NCI-H82 (cell line): ENCODE results near the gene ADAMTS17.

Experiments
- DNase-seq: peaks from one replicate; lab custom pipeline; 2025; lab: John Stamatoyannopoulos, UW

Gene ADAMTS17

DNA sequence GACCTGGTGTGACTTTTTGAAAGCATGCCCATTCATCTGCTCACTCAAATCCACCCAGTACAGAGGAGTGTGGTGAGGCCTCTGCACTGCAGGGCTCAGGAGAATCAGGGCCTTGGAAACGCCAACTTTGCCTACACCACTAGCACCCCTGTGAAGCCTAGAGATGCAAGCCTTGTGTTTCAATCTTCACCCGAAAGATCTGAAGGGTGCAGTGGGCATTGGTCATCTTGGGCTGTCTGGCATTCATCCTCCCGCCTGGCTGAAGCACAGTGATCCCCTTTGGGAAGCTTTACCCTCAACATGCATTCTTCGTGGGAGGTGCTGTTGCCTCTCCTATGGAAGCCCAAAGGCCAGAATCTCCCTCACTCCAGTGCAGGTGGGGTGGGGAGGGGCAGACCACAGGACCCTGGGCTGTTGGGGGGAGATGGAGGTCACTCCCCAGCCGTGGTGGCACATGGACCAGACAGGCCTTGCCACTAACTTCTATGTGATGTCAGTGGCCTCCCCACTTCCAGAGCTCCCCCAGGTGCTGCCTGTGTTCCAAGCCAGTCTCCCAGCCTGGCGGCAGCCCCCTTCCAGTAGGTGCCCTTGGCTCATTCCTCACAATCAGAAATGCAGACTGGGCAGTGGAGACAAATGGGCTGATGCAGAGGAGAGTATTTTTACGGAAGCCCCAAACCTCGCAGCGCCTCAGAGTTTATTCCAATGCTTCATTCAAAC is 92.5 kb downstream of the ADAMTS17 start:
- DNase-seq: no peak

DNA sequence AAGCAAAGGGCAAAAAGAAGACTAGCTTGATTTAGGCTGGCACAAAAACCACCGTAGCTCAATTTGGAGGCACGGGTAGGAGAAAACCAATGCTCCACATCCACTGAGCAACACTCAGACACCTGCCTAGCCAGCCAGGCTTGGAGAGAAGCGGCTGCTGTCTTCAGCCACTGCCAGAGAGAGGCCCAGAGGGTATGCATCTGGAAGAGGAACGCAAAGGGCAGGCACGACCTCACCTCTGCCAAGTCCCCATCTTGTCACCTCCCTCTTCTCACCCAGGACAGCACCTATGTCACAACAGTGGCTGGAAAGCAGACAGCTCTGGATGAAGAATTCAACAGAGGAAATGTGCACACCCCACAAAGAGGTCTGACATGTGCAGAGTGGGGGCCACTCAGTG is 93.5 kb downstream of the ADAMTS17 start:
- DNase-seq: no peak

DNA sequence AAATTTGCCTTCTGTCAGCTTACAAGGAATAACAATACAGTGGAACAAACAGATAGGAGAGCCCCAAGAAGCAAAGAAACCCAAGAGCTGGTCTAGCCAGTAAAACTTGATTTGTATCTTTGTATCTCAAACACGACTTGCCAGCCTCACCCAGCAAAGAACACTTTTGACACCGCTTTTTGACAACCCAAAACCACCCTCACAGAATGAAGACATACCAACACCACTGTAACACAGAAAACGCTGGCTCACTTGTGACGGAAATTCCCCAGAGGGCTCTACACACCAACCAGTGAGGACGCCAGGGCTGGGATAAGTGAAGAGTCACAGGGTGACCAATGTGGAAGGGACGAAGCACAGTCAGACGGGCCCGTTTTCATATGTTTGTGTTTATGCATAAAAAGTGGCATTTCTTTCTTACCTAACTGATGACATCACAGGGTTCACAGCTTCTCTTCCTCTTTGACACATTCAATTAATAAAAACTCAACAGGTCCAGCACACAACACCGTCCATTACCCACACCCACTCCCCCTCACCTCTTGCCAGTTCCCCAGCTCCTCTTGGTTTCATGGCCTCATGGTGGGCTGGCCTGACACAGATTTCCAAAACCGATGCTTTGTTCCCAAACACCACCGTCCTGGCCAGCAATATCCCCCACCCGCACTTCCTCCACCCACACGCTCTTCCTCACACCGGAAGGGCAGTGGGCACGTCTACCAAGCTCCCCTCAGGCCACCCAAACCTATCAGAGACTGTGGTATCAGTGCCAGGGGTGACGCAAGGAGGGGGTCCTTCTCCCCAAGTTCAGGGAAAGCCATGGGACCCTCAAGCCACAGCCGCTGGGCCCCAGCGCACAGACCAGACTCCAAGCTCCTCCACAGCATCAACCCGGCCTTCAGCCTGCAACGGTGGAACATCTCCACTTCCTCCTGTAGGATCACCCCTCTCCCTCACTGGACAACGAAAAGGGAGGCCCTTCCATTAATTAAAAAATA is 94.2 kb downstream of the ADAMTS17 start:
- no peak for DNase-seq

DNA sequence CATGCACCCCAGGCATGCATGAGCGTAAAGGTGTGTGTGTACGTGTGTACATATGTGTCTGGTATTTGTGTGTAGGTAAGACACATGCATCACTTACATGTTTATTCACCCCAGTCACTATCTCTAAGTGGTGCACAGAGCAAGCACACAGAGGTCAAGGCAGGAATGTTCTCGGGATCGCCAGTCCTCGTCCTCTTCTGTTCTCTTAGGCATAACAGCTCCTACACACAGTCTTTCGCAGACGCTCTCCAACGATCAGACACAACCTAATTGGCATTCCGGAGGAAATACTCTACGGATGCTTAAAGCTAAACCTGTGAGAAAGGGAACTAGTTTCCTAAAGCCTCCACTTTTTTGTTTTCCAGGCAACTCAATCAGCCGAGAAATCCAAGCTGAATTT is 95.9 kb downstream of the ADAMTS17 start:
- DNase-seq: no peak

DNA sequence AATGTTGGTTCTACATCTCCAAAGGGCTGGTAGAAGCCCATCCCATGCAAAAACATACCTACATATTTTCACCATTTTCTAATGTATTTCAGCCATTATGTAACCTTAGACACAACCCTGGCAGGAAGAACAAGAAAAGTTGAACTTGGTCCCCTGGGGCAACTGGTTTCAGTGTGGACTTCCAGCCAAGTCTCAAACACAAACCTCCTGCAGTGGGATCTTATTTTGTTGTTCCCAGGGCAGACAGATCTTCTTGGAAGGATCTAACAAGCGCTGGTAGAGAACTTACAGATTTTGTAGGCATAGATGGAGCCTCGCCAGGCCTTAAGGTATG is 96.3 kb downstream of the ADAMTS17 start:
- DNase-seq: no peak

DNA sequence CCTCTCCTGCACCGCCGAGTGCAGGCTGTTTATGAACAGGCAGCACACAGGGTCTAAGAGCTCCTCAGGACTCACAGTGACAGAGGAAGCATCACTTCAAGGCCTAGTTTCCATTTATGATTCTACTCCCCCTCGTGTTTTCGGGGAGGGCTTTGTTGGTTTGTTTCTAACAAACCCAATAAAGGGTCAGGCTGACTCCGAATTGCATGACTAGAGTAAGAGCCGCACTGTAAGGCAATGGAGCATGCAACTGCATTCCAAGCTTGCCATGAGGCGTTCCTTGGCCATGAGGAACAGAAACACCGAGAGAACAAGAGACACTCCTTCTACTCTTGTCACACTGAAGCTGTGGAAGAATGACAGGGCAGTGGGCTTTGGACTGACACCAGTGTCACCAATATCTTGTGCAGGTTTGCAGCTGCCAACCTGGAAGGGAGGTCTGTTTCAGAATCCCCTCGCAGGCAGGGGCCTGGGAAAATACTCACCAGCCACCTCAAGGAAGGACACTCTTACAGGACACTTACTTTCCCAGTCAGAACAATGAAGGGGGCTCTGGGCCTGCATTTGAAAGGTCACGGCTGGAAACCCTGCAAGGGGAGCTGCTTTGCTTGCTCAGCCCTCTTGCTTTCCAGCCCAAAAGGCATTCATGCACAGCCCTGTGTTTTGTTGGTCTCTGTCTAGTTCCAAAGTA is 96.8 kb downstream of the ADAMTS17 start:
- no peak for DNase-seq

DNA sequence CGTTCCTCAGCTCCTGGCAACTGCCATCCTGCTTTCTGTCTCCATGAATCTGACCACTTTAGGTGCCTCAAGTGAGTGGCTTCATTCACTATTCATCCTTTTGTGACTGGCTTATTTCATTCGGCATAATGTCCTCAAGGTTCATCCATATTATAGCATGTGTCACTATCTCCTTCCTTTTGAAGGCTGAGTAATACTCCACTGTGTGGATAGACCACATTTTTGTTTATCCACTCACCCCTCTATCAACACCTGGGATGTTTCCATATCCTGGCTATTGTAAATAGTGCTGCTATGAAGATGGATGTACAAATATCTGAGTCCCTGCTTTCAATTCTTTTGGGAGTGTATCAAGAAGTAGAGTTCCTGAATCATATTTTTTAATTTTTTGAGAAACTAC is 98.8 kb downstream of the ADAMTS17 start:
- no peak for DNase-seq

DNA sequence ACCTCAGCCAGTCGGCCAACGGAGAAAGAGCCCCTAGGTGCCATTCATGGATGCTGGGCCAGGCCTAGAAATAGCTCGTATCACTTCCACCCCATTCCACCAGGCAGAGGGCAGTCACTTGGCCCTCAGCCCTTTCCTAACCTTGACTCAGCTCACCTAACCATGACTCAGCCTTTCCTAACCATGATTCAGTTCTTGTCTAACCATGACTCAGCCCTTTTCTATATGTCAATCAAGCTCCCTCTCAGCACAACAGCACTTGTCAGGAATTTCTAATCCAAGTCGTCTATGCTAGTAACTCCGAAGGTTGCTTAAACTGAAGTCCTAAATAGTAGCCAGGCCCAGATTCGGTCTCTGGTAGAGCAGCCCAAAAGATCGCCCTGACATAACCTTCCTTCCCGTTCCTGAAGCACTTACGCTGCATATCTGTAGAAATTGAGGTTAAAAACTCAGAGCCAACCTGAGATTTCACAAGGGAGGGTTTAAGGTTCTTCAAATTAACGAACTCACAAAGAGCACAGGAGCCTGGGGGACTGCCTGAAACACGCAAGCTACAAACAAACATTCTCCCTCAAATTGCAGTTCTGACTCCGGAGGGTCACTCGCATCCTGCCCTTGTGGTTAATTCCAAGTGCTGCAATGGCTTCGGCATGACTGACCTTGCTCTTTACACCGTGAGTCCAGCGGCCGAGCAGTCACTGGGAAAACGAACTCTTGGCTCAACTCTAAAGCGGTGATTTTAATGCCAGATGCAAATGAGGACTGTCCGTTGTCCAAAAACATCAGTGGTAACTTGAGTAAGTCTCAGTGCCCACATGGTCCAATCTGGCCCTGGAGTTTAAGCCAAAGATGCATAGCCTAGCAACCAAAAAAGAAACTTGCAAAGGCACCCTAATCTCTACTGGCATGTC is 99.9 kb downstream of the ADAMTS17 start:
- DNase-seq: peak; percentile 14

DNA sequence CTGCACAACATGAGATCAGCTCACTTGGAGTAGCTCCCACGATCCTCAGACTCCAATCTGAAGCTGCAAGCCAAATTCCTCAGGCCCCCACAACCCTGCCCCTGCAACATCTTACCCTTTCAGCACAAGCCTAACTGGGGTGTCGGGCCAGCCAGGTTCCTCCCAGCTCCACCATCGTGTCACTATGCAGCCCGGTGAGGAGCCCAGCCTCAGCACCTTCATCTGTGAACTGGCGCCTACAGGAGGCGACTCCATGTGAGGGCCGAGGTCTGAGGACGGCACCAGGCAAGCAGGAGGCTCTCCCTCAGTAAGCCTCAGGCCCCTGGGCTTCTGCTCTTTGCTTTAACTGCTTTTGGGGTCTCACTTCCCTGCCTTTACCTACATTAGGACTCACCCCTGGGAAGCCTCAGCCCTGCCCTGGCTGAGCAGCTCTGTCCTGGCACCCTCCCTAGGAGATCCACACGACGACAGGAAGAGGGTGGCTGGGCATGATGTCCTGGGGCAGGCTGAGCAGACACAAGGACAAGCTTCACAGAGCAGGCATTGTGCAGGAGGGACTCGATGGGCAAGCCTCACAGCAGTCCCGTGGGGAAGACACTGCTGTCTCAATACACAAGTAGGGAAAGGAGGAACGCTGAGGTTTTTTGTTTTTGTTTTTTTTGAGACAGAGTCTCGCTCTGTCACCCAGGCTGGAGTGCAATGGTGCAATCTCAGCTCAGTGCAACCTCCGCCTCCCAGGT is 104.6 kb downstream of the ADAMTS17 start:
- no peak for DNase-seq

DNA sequence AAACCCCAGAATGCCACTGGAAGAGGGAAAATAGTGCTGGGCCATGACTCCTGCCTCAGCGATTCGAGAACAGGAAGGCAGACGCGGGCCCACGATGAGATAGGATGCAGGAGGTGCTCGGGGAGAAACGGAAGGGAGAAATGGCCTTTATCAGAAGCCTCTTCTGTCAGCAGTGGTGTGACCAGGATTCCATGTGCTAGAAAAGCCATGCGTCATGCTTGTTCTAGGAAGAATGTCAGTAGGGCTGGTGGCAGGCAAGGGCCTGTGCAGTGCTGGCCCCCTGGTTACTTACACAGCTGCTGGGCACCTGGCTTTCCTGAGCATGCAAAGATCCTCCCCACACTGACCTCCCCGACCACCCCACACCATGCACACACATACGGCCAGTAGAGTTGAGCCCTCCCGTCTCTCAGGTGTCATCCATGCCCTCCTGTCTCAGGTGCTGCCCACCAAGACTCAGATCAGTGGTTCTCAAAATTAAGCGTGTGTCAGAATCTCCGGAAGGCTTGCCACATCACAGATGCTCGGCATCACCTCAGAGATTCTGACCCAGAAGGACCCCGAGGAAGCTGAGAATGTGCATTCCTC is 106.7 kb downstream of the ADAMTS17 start:
- no peak for DNase-seq

DNA sequence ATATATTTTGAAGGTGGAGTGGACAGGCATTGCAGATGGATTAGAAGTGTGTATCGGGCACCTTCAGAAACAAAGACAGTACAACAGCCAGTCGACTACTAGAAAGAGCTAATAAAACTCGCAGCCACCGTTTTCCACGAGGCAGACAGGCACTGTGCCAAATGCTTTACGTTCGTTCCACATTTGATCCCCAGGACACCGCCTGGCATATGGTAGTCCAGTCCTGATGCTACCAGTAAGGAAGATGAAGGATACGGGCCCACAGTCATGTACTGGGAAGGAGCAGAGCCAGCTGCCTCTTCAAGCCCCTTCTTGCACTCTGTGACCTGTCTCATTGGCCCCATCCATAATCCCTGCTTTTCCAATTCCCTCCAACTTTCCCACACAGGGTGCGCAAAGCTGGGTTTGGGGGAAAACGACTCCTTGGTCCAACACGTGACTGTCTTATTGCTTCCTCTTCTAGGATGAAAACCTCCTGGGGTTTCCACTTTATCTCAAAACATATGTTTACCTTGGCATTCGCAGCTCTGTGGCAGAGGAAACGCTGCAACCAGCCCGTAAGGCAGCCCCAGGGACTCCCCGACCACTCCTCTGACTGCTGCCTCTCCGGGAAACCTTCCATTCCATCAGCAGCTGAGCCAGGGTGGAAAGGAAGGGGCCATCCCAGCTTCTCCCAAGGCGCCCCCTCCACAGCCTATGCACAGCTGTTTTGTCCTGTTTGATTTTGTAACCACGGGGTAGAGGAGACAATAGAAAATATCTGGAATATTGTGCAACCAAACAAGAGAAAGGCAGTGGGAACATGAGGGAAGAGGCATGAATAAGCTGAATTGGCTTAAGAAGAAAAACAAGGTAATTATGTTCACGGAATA is 107.4 kb downstream of the ADAMTS17 start:
- DNase-seq: peak; percentile 5

DNA sequence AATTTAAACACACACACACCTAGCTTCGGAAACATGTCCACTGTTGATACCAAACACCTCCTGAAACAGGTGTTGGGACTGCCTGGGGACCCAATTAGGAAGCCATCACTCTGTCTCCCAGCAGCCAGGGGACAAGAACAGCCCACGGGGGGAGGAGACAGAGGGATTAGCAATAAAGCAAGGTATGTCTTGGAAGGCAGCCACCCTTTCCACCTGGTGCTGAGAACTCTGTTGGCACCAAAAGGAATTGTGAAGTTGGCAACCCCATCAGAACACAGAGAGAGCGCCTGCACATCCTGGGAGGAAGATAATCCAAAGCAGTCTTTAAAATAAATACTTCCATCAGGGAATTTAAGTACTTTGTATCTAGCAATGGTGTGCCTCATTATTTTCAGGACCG is 111.0 kb downstream of the ADAMTS17 start:
- peak; percentile 33 for DNase-seq

DNA sequence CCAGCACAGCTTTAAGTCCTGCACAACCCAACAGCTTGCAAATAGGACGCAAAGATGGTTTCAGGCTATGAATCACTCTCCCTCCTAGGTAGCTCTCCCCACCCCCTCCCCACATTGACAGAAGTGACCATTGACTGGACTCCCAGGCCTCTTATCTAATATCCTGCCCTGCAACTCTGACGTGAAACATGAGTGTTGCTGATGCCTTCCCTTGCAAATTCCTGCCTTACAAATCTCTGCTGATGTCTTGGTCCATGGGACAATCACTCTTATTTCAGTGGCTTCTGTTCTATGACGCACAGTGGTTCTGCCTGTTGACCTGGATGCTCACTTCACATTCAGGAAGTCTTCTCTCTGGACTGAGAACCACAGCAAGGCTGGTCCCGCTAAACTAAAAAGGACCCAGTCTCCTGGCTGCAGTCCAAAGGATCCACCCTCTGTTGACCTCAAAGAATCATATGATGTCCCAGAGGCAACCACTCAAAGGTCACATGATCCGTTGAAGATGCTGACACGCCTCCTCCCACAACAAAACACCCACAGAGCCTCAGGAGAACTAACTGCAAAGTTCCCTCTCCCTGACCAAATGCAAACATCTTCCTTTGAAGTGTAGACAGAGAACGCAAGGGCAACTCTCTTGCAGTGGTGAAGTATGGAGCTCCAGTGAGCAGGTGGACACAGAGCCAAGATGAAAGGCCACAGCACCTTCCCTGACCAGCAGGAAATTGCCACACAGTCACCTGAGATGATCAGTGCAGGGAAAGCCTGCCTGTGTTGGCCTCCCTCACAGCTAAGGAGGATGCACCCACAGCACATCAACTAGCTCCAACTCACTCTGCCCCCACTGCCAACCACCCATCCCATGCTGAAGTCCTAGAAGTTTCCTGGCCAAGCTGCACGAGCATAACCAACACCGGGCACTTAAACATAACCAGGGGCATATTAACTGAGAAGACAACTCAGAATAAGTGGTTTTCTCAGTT is 112.3 kb downstream of the ADAMTS17 start:
- no peak for DNase-seq

DNA sequence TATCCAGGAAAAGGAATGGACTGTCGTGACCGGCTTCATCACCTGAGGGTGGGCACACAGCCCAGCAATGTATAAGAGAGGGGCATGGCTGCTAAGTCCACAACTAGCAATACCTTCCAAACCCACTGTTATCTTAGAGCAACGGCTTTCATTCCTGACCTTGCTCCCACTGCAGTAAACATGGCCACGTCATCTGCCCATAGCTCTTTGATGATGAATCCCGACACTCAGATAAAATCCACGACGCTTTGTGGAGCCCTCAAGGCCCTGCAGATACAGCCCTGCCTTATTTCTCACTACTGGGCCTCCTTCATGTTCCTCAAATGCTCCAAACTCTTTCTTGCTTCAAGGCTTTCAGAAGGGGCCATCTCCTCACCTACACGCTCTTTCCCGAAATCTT is 114.0 kb downstream of the ADAMTS17 start:
- DNase-seq: no peak

DNA sequence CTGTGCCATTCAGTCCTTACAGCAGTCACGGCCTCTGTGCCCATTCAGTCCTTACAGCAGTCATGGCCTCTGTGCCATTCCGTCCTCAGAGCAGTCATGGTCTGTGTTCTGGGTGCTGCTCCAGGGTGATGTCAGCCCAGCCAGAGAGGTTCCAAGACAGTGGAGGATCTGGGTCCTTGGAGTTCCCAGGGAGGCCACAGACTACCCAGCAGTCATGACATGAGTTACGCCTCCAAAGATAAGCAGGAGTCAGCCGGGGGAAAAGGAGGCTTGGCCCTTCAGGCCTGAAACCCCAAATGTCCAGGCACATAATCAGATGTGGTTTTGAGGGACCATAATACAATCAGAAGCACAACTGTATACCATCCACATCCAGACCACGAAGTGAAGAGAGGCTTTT is 115.7 kb downstream of the ADAMTS17 start:
- DNase-seq: no peak

DNA sequence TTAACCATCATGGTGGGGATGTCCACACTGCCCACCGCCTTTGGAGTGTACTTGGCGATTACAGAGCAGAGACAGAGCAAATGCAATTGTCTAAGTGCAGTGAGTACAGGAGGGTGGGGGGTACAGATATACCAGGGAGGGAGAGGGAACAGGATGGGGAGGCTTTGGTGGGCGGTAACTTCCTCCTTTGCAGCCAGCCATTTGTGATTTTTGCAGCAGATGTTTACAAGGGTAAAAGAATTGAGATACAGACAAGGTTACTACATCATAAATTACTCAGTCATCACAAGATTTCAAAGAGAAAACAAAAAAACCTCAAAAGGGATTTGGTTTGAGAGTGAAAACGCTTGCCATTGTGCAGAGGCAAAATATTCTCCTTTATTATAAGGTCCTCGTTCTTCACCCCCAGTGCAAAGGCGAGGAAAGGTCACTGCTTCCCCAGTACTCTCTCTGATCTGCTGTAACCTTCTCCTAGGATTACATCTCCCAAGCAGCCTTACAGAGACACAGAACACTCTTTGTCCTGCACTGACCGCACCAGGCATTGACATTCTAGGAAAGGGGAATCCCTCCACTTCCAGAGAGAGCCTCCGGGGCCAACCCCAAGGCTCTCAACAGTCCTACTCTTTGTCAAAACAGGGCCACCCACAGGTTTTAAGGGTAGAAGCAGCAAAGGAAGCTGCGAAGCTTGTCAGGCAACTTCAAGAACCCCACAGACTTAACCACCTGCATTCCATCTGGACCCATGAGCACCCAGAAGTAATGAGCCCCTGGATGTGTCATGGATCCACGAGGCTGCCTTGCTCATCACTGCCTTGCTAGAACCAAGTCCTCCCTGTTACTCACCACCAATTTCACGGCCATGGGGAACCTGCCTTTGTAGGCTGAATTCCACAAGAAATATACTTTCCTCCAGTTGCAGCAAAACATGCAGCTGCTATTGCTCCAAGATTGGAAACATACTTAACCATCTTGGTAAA is 117.3 kb downstream of the ADAMTS17 start:
- no peak for DNase-seq

DNA sequence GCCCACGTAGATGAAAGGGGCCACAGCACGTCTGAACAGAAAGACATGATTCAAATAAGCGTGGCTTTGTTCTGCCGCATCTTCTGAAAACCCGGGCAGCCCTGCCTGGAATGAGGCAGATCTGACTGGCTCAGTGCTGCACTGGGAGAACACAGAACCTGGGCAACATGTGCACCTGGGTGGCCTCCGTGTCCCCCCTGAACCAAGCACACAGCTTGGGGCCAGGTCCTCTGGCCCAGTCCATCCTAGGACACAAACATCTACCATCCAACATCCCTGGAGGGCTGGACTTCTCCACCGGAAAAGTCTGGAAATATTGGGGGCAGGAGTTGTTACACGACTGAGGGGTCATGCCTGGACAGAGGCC is 119.4 kb downstream of the ADAMTS17 start:
- no peak for DNase-seq
